GM12878 (cell line): Measurements from ENCODE around the gene TCERG1L. TPM values are rescaled to one million over a fixed set of nuclear protein-coding genes. Genes with fewer than 3 reads are reported as not detected.

Experiments
- ATAC-seq: fragments of 200-7000 bp; cut with Tn5 transposase; 3 replicates; pipeline ENCODE4 v1.9.1; 2020; ENCODE audit warnings: mild to moderate bottlenecking, moderate library complexity
- BruUV-seq: library from RNA; stranded (reverse); fragments of 400-500 nt; replicated peaks from 2 replicates; lab custom pipeline; 2021; lab: Mats Ljungman, UMichigan
- CTCF ChIA-PET: fragments of 300-600 bp; sonication (Branson Sonifier 250); formaldehyde crosslinking; extraction: SDS; loops from one replicate; lab custom pipeline; 2021; ENCODE audit warnings: inconsistent platforms; lab: Yijun Ruan, JAX
- POLR2A ChIA-PET: fragments of 350-600 bp; formaldehyde crosslinking; extraction: SDS; loops from one replicate; lab custom pipeline; 2021; ENCODE audit warnings: inconsistent platforms; lab: Charles Lee
- RAD21 ChIA-PET: fragments of 300-600 bp; sonication (Branson Sonifier 250); formaldehyde crosslinking; loops from one replicate; lab custom pipeline; 2023; ENCODE audit warnings: antibody characterized with exemption; ENCODE audit not compliant: unreplicated experiment; lab: Charles Lee
- SMC1A ChIA-PET: fragments of 300-600 bp; sonication (Branson Sonifier 250); formaldehyde crosslinking; loops from one replicate; lab custom pipeline; 2023; ENCODE audit not compliant: unreplicated experiment, uncharacterized antibody; lab: Charles Lee
- DNase-seq: peaks from one replicate; pipeline ENCODE4 v3.0.0-alpha.2; 2011; ENCODE audit warnings: low read depth, low spot score
- FAIRE-seq: peaks from 3 replicates; lab custom pipeline; 2011; peaks lifted over from hg19 to GRCh38; lab: Jason Lieb, UNC
- H2AFZ ChIP-seq: 2 replicates; pipeline ENCODE4 v1.6.0; 2011; ENCODE audit warnings: low read depth, low read length, control low read depth; ENCODE audit not compliant: control insufficient read depth
- H3K27ac ChIP-seq: 2 replicates; pipeline ENCODE4 v1.5.1; 2011; ENCODE audit warnings: control low read depth; ENCODE audit not compliant: control insufficient read depth, insufficient read depth
- H3K27me3 ChIP-seq, 2 experiments: replicated peaks in 1 of 2; 2 replicates each; pipeline versions ENCODE4 v1.6.0 to v1.6.1; 2011; ENCODE audit warnings: low read length in 1 of 2; ENCODE audit not compliant: control insufficient read depth in 2 of 2, insufficient read depth in 2 of 2
- H3K36me3 ChIP-seq, 2 experiments: 2 replicates each; pipeline ENCODE4 v1.5.1; 2011; ENCODE audit warnings: low read length in 1 of 2; ENCODE audit not compliant: control insufficient read depth in 2 of 2, insufficient read depth in 2 of 2
- H3K4me1 ChIP-seq: 2 replicates; pipeline ENCODE4 v1.6.1; 2011; ENCODE audit warnings: mild to moderate bottlenecking, low read length, moderate library complexity, mixed read lengths; ENCODE audit not compliant: control insufficient read depth, insufficient read depth
- H3K4me2 ChIP-seq: 2 replicates; pipeline ENCODE4 v1.6.0; 2011; ENCODE audit warnings: control low read depth; ENCODE audit not compliant: control insufficient read depth, insufficient read depth
- H3K4me3 ChIP-seq: fragments of 200-600 bp; sonication (generic); 2 replicates; pipeline ENCODE4 v1.5.1; 2016
- H3K79me2 ChIP-seq: 2 replicates; pipeline ENCODE4 v1.6.0; 2011; ENCODE audit warnings: low read length; ENCODE audit not compliant: control insufficient read depth, insufficient read depth
- H3K9ac ChIP-seq: 2 replicates; pipeline ENCODE4 v1.8.0; 2011; ENCODE audit warnings: low read length, control low read depth, mixed read lengths; ENCODE audit not compliant: control insufficient read depth, insufficient read depth
- H3K9me3 ChIP-seq: replicated peaks from 3 replicates; pipeline ENCODE4 v1.5.1; 2011; ENCODE audit warnings: mild to moderate bottlenecking, low read length; ENCODE audit not compliant: control insufficient read depth, insufficient read depth
- H4K20me1 ChIP-seq: 2 replicates; pipeline ENCODE4 v1.6.0; 2011; ENCODE audit not compliant: control insufficient read depth, insufficient read depth
- CBFB ChIP-seq: IDR thresholded peaks from 2 replicates; pipeline ENCODE4 v1.6.1; 2016; ENCODE audit warnings: antibody characterized with exemption, low read depth
- CUX1 ChIP-seq: IDR thresholded peaks from 2 replicates; pipeline ENCODE4 v1.6.1; 2012; ENCODE audit warnings: improper control_type of control experiment, low read depth, low read length; ENCODE audit not compliant: insufficient replicate concordance
- NR2C1 ChIP-seq: fragments of 450-650 bp; IDR thresholded peaks from 2 replicates; pipeline ENCODE4 v1.6.1; 2017; ENCODE audit warnings: antibody characterized with exemption, mild to moderate bottlenecking, moderate library complexity
- NR2F1 ChIP-seq: fragments of 450-650 bp; conservative IDR thresholded peaks from 2 replicates; pipeline ENCODE4 v1.6.1; 2017; ENCODE audit warnings: mild to moderate bottlenecking
- RELA ChIP-seq: fragments of 450-650 bp; IDR thresholded peaks from 2 replicates; pipeline ENCODE4 v1.8.0; 2014; ENCODE audit warnings: borderline replicate concordance; ENCODE audit not compliant: partially characterized antibody
- SUZ12 ChIP-seq: fragments of 200-600 bp; sonication (generic); IDR thresholded peaks from one replicate; pipeline ENCODE4 v1.6.1; 2018; ENCODE audit warnings: antibody characterized with exemption, mild to moderate bottlenecking; ENCODE audit not compliant: unreplicated experiment
- whole genome bisulfite sequencing: methylation state at CpG from one replicate; pipeline ENCODE4 v1.1.6; 2016; ENCODE audit warnings: low lambda C conversion rate; ENCODE audit not compliant: insufficient replicate concordance, insufficient coverage; ENCODE audit errors: missing lambda C conversion rate; 5-methylcytosine and 5-hydroxymethylcytosine counted together
- in situ Hi-C: fragments of 300-500 bp; cut with MboI; formaldehyde crosslinking; loops from 9 replicates; pipeline ENCODE4 v1.14.3; 2018; ENCODE audit warnings: mixed read lengths
- intact Hi-C: fragments of 100-400 bp; cut with micrococcal nuclease; formaldehyde crosslinking; loops from one replicate; pipeline ENCODE4 v1.14.2; 2022; ENCODE audit not compliant: unreplicated experiment
- polyA plus RNA-seq, 11 experiments: library from polyadenylated mRNA; depleted of rRNA in 4 of 11; unstranded in 6 of 11; stranded (reverse) in 5 of 11; fragments of >200 nt; fragmentation: Nextera tagmentation in 4 of 11; fragmentation: Illumina TruSeq in 1 of 11; extraction: Ambion mirVana in 4 of 11; extraction: Trizol in 1 of 11; gene quantifications; 1 replicate in 1 of 11; 2 replicates in 10 of 11; pipeline versions ENCODE4 v1.2.1 to v1.2.3, GENCODE V29; 2011 to 2016; ENCODE audit warnings: inconsistent platforms in 2 of 11, missing spikeins in 2 of 11, low read depth in 1 of 11
- total RNA-seq, 4 experiments: library from RNA; depleted of rRNA in 3 of 4; stranded (reverse); fragments of >200 nt in 3 of 4; fragmentation: Illumina TruSeq in 1 of 4; extraction: Trizol in 1 of 4; gene quantifications; 2 replicates each; pipeline versions ENCODE4 v1.2.1 to v1.2.3, GENCODE V29; 2013 to 2021

Gene TCERG1L
- total and polyA plus RNA-seq, 10 of the 15 experiments (the other 5 are each of a cell fraction or from before 2014, with no cell fraction given) = not detected

GRCh38 chr10:131081786-131082185 lies 229.7 kb downstream of the TCERG1L start (continued):
- TF ChIP-seq NR2F1 = no peak
- no peak for TF ChIP-seq SUZ12
- no peak for TF ChIP-seq CBFB

DNA sequence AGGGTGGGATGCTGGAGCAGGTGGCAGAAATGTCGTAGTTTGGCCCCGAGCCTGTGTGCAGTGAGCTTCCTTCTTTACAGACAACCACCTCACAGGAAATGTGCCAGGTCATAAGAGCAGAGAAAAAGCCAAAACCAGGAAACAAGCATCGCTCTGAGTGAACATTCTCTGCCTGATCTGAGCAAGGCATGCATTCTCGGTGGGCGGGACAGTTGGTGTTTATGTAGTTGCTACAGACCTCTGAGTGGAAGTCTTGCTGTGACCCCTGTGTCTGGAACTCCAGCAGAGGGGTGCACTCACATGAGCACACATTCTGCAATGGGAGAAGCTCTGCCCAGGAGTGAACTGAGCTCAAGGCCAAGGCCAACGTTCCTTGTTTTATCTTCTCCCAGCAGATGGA lies 230.1 kb downstream of the TCERG1L start:
- no peak for FAIRE-seq
- SMC1A ChIA-PET = no interaction called here

More for the DNA sequence above, 230.1 kb downstream of the TCERG1L start:
- Histone ChIP-seq H3K4me2 (no peak overlapping the region), H3K36me3 (no peaks in the 10 kb centered on the region), H3K4me3 (no peak overlapping the region), H3K9ac (no peak overlapping the region), H2AFZ (no peak overlapping the region), H4K20me1 (no peaks in the 10 kb centered on the region), H3K9me3 (no peaks in the 10 kb centered on the region; the same call in 1 of the 3 replicates), H3K27ac (no peak overlapping the region), H3K27me3 (no peaks in the 10 kb centered on the region), H3K4me1 (no peaks in the 10 kb centered on the region), H3K79me2 (no peaks in the 10 kb centered on the region)
- ChIA-PET POLR2A (no interaction called here), RAD21 (no interaction called here), CTCF (no interaction called here)
- BruUV-seq = no TSS peak
- no peak for TF ChIP-seq RELA
- TF ChIP-seq CUX1 = no peak
- TF ChIP-seq NR2C1 = no peak
- DNase-seq (no peak), ATAC-seq (no peak)
- 9% methylated on average over 6 of the region's 6 CpGs for WGBS
- in situ Hi-C loops = no loop called here
- intact Hi-C loops = no loop called here
